Loucy (cell line): ENCODE measurements around the gene TLR8.

Source experiments
- H2AFZ ChIP-seq: fragments of 200-600 bp; sonication (generic); 2 replicates; pipeline ENCODE4 v1.6.0; 2016; ENCODE audit warnings: antibody characterized with exemption, mild to moderate bottlenecking, low read length, moderate library complexity
- H3F3A ChIP-seq: fragments of 200-600 bp; 2 replicates; pipeline ENCODE4 v1.6.0; 2016; ENCODE audit warnings: antibody characterized with exemption, low read depth, mild to moderate bottlenecking
- H3K27me3 ChIP-seq: fragments of 200-600 bp; sonication (generic); 2 replicates; pipeline ENCODE4 v1.6.1; 2014; ENCODE audit warnings: low read length, mild to moderate bottlenecking; ENCODE audit not compliant: insufficient read depth, poor library complexity, severe bottlenecking
- H3K36me3 ChIP-seq: fragments of 200-600 bp; sonication (generic); 2 replicates; pipeline ENCODE4 v1.6.1; 2016; ENCODE audit warnings: low read length; ENCODE audit not compliant: insufficient read depth
- H3K4me1 ChIP-seq: fragments of 200-600 bp; sonication (generic); 2 replicates; pipeline ENCODE4 v1.5.1; 2014; ENCODE audit warnings: low read length, mild to moderate bottlenecking; ENCODE audit not compliant: insufficient read depth, poor library complexity, severe bottlenecking
- H3K4me2 ChIP-seq: fragments of 200-600 bp; sonication (generic); 2 replicates; pipeline ENCODE4 v1.6.0; 2014; ENCODE audit warnings: antibody characterized with exemption, low read length, low read depth, mild to moderate bottlenecking; ENCODE audit not compliant: poor library complexity, severe bottlenecking
- H3K4me3 ChIP-seq: fragments of 200-600 bp; sonication (generic); 2 replicates; pipeline ENCODE4 v1.5.1; 2014; ENCODE audit warnings: low read length, mild to moderate bottlenecking, mixed read lengths; ENCODE audit not compliant: poor library complexity, severe bottlenecking
- H3K79me2 ChIP-seq: fragments of 200-600 bp; sonication (generic); 2 replicates; pipeline ENCODE4 v1.6.1; 2014; ENCODE audit warnings: low read length; ENCODE audit not compliant: insufficient read depth
- H3K9ac ChIP-seq: fragments of 200-600 bp; sonication (generic); 2 replicates; pipeline ENCODE4 v1.6.0; 2014; ENCODE audit warnings: mild to moderate bottlenecking, low read depth, low read length, moderate library complexity; ENCODE audit not compliant: poor library complexity, severe bottlenecking
- H3K9me2 ChIP-seq: fragments of 200-600 bp; sonication (generic); replicated peaks from 2 replicates; pipeline ENCODE4 v1.6.1; 2016; ENCODE audit warnings: low read depth, low read length, mixed read lengths
- H3K9me3 ChIP-seq: fragments of 200-600 bp; sonication (generic); 2 replicates; pipeline ENCODE4 v1.6.1; 2014; ENCODE audit warnings: mild to moderate bottlenecking, antibody characterized with exemption, low read length, low read depth; ENCODE audit not compliant: insufficient read depth
- H4K20me1 ChIP-seq: fragments of 200-600 bp; sonication (generic); 2 replicates; pipeline ENCODE4 v1.6.0; 2014; ENCODE audit warnings: antibody characterized with exemption, low read length, mild to moderate bottlenecking; ENCODE audit not compliant: insufficient read depth, poor library complexity, severe bottlenecking
- CTCF ChIP-seq: fragments of 200-600 bp; sonication (generic); conservative IDR thresholded peaks from 2 replicates; pipeline ENCODE4 v1.5.1; 2014; ENCODE audit warnings: mild to moderate bottlenecking, antibody characterized with exemption, low read length
- EZH2phosphoT487 ChIP-seq: fragments of 200-600 bp; IDR thresholded peaks from 2 replicates; pipeline ENCODE4 v1.6.1; 2018; ENCODE audit warnings: antibody characterized with exemption, mild to moderate bottlenecking, moderate library complexity, borderline replicate concordance

Gene TLR8

GRCh38 chrX:12919620-12920019 is 13.2 kb downstream of the TLR8 start:
- no peaks in the 10 kb centered on the region for H3K9me2 ChIP-seq
- H3K9me3 ChIP-seq = no peaks in the 10 kb centered on the region
- no peak overlapping the region for H2AFZ ChIP-seq
- H3K4me2 ChIP-seq = no peak overlapping the region
- no peaks in the 10 kb centered on the region for H3K4me1 ChIP-seq
- no peaks in the 10 kb centered on the region for H4K20me1 ChIP-seq
- H3F3A ChIP-seq = no peaks in the 10 kb centered on the region
- TF ChIP-seq EZH2phosphoT487 = no peak
- no peak for TF ChIP-seq CTCF
- no peaks in the 10 kb centered on the region for H3K27me3 ChIP-seq
- no peak overlapping the region for H3K9ac ChIP-seq
- no peaks in the 10 kb centered on the region for H3K36me3 ChIP-seq
- no peaks in the 10 kb centered on the region for H3K79me2 ChIP-seq
- no peak overlapping the region for H3K4me3 ChIP-seq

- no peak overlapping the region for H3K9ac ChIP-seq
- H4K20me1 ChIP-seq = no peaks in the 10 kb centered on the region
- no peaks in the 10 kb centered on the region for H3K27me3 ChIP-seq
- no peaks in the 10 kb centered on the region for H3K36me3 ChIP-seq
- no peaks in the 10 kb centered on the region for H3K4me1 ChIP-seq
- H3K4me3 ChIP-seq = no peak overlapping the region
- H3K9me3 ChIP-seq = no peaks in the 10 kb centered on the region
- H3F3A ChIP-seq = no peaks in the 10 kb centered on the region
- TF ChIP-seq CTCF (no peak), EZH2phosphoT487 (no peak)
- no peak overlapping the region for H2AFZ ChIP-seq
- no peaks in the 10 kb centered on the region for H3K9me2 ChIP-seq
- no peak overlapping the region for H3K4me2 ChIP-seq
- H3K79me2 ChIP-seq = no peaks in the 10 kb centered on the region
These were observed 14.6 kb downstream of the TLR8 start for GRCh38 chrX:12920990-12921389.

- Histone ChIP-seq H3K4me2 (no peak overlapping the region), H3K9me2 (no peaks in the 10 kb centered on the region), H3K9ac (no peak overlapping the region), H4K20me1 (no peaks in the 10 kb centered on the region), H3K27me3 (no peaks in the 10 kb centered on the region), H3K9me3 (no peaks in the 10 kb centered on the region), H3F3A (no peaks in the 10 kb centered on the region), H3K4me1 (no peaks in the 10 kb centered on the region), H3K79me2 (no peaks in the 10 kb centered on the region), H3K36me3 (no peaks in the 10 kb centered on the region), H3K4me3 (no peak overlapping the region), H2AFZ (no peak overlapping the region)
- no peak for TF ChIP-seq CTCF
- no peak for TF ChIP-seq EZH2phosphoT487
These were observed 15.6 kb downstream of the TLR8 start for GRCh38 chrX:12921886-12922598.
